ENCODE data around the gene NPHP1.
"Not testable (repeated sequence)": the region's sequence is repeated elsewhere in the genome, so short reads cannot be mapped to it uniquely, and the experiment has no call there.

The NPHP1 gene

GRCh38 chr2:110126086-110126773, 78.6 kb downstream of the NPHP1 start:
- no peak for DNase-seq

- peak; percentile 39 for DNase-seq
These were observed 79.7 kb downstream of the NPHP1 start for GRCh38 chr2:110124939-110125691.

GRCh38 chr2:110124038-110124825, 80.6 kb downstream of the NPHP1 start:
- no peak for DNase-seq

GRCh38 chr2:110121592-110121991, 83.2 kb downstream of the NPHP1 start:
- no peak for DNase-seq

- no peak for DNase-seq
These were observed 83.8 kb downstream of the NPHP1 start for GRCh38 chr2:110121052-110121334.

- no peak for DNase-seq
These were observed 84.4 kb downstream of the NPHP1 start for GRCh38 chr2:110120171-110121051.

GRCh38 chr2:110116033-110116710, 88.6 kb downstream of the NPHP1 start:
- DNase-seq: peak; percentile 54

- DNase-seq: peak; percentile 21
These were observed 89.4 kb downstream of the NPHP1 start, which contains the start of gene MALL for GRCh38 chr2:110115291-110116032. TSS of gene MALL (minus strand) at chr2:110115822. CDS start at chr2:110115792, 30 bp downstream.

- no peak for DNase-seq
These were observed 90.0 kb downstream of the NPHP1 start for GRCh38 chr2:110114831-110115255.

- DNase-seq: no peak
These were observed 90.7 kb downstream of the NPHP1 start for GRCh38 chr2:110113961-110114591.

- DNase-seq: not testable (repeated sequence)
These were observed 96.5 kb downstream of the NPHP1 start for GRCh38 chr2:110108291-110108690.

- DNase-seq: no peak
These were observed 97.4 kb downstream of the NPHP1 start for GRCh38 chr2:110107092-110108079.

GRCh38 chr2:110106642-110107041, 98.2 kb downstream of the NPHP1 start:
- DNase-seq: peak; percentile 24

GRCh38 chr2:110105608-110106467, 99.0 kb downstream of the NPHP1 start:
- DNase-seq: peak; percentile 66

- no peak for DNase-seq
These were observed 99.6 kb downstream of the NPHP1 start for GRCh38 chr2:110105183-110105582.

- DNase-seq: no peak
These were observed 100.6 kb downstream of the NPHP1 start for GRCh38 chr2:110104025-110104771.

Data from fibroblast of skin of back (primary cell).